K562 (cell line): ENCODE measurements around the gene TFE3. TPM values are rescaled to one million over a fixed set of nuclear protein-coding genes. Genes with fewer than 3 reads are reported as not detected.

Source experiments
- CBX2 ChIP-seq: fragments of 200-600 bp; sonication (generic); IDR thresholded peaks from one replicate; pipeline ENCODE4 v1.6.1; 2012; ENCODE audit warnings: mild to moderate bottlenecking, low read length, inconsistent platforms; ENCODE audit not compliant: insufficient read depth, poor library complexity, severe bottlenecking
- DIDO1 ChIP-seq: fragments of 450-650 bp; IDR thresholded peaks from 2 replicates; pipeline ENCODE4 v1.6.1; 2016; ENCODE audit warnings: low read depth, missing biosample characterization, missing genetic modification characterization
- EP400 ChIP-seq: fragments of 450-650 bp; IDR thresholded peaks from 2 replicates; pipeline ENCODE4 v1.6.1; 2017; ENCODE audit warnings: antibody characterized with exemption, mild to moderate bottlenecking, moderate library complexity
- LEF1 ChIP-seq: fragments of 450-650 bp; IDR thresholded peaks from 2 replicates; pipeline ENCODE4 v1.6.1; 2016; ENCODE audit warnings: mild to moderate bottlenecking
- MAFF ChIP-seq: IDR thresholded peaks from 2 replicates; pipeline ENCODE4 v1.6.1; 2012; ENCODE audit warnings: low read length, improper control_type of control experiment
- NFIC ChIP-seq: fragments of 450-650 bp; IDR thresholded peaks from 2 replicates; pipeline ENCODE4 v1.6.1; 2017; ENCODE audit warnings: mild to moderate bottlenecking, inconsistent platforms
- NR2C1 ChIP-seq, 2 experiments: fragments of 450-650 bp; IDR thresholded peaks; 2 replicates each; pipeline ENCODE4 v1.6.1; 2017; ENCODE audit warnings: mild to moderate bottlenecking in 2 of 2, antibody characterized with exemption in 1 of 2, inconsistent platforms in 1 of 2, missing compliant biosample characterization in 1 of 2, missing genetic modification characterization in 1 of 2
- NR4A1 ChIP-seq, 2 experiments: fragments of 250-450 bp in 1 of 2; fragments of 450-650 bp in 1 of 2; sonication (Bioruptor Pico) in 1 of 2; IDR thresholded peaks; 2 replicates each; pipeline versions ENCODE4 v1.4.0 to v1.6.1; 2016 to 2020; ENCODE audit warnings: mild to moderate bottlenecking in 2 of 2, missing compliant biosample characterization in 1 of 2, missing genetic modification characterization in 1 of 2, moderate library complexity in 1 of 2
- PHF8 ChIP-seq: fragments of 200-600 bp; sonication (generic); IDR thresholded peaks from 2 replicates; pipeline ENCODE4 v1.6.1; 2012; ENCODE audit warnings: mixed run types, mild to moderate bottlenecking, inconsistent platforms, low read length, moderate library complexity, borderline replicate concordance
- PML ChIP-seq: IDR thresholded peaks from 2 replicates; pipeline ENCODE4 v1.6.1; 2012; ENCODE audit warnings: low read length, inconsistent platforms
- PRDM10 ChIP-seq: fragments of 450-650 bp; IDR thresholded peaks from 2 replicates; pipeline ENCODE4 v1.6.1; 2018; ENCODE audit not compliant: partially characterized antibody
- RAD21 ChIP-seq, 2 experiments: fragments of 250-450 bp in 1 of 2; fragments of 450-650 bp in 1 of 2; sonication (Bioruptor Pico) in 1 of 2; formaldehyde crosslinking in 1 of 2; IDR thresholded peaks in 1 of 2; conservative IDR thresholded peaks in 1 of 2; 2 replicates each; pipeline versions ENCODE4 v1.4.0 to v1.8.0; 2020 to 2022; ENCODE audit warnings: mild to moderate bottlenecking in 2 of 2, moderate library complexity in 1 of 2
- SIN3A ChIP-seq, 2 experiments: fragments of 150-350 bp in 1 of 2; IDR thresholded peaks; 2 replicates each; pipeline ENCODE4 v1.6.1; 2011 to 2016; ENCODE audit warnings: borderline replicate concordance in 2 of 2, low read depth in 2 of 2, low read length in 2 of 2, mild to moderate bottlenecking in 2 of 2, moderate library complexity in 2 of 2; ENCODE audit not compliant: control insufficient read depth in 1 of 2
- SP1 ChIP-seq: sonication (generic); formaldehyde crosslinking; IDR thresholded peaks from 2 replicates; pipeline ENCODE4 v1.8.1; 2022; ENCODE audit warnings: mild to moderate bottlenecking, missing genetic modification reagents
- TAF1 ChIP-seq: IDR thresholded peaks from 2 replicates; pipeline ENCODE4 v1.6.1; 2011; ENCODE audit warnings: mild to moderate bottlenecking, low read length, moderate library complexity; ENCODE audit not compliant: insufficient read depth, control insufficient read depth, severe bottlenecking; ENCODE audit errors: extremely low read depth
- TCF7L2 ChIP-seq: fragments of 150-350 bp; IDR thresholded peaks from 2 replicates; pipeline ENCODE4 v1.6.1; 2016; ENCODE audit warnings: low read depth, mild to moderate bottlenecking, low read length, moderate library complexity
- TFAP4 ChIP-seq: sonication (generic); formaldehyde crosslinking; IDR thresholded peaks from 2 replicates; pipeline ENCODE4 v1.8.0; 2022; ENCODE audit warnings: missing genetic modification reagents, mild to moderate bottlenecking, moderate library complexity, borderline replicate concordance
- XRCC3 ChIP-seq: fragments of 450-650 bp; IDR thresholded peaks from 2 replicates; pipeline ENCODE4 v1.6.1; 2017; ENCODE audit warnings: mild to moderate bottlenecking, moderate library complexity
- polyA plus RNA-seq, 8 experiments: library from polyadenylated mRNA; depleted of rRNA in 4 of 8; stranded (reverse) in 5 of 8; unstranded in 3 of 8; fragments of >200 nt; fragmentation: Nextera tagmentation in 2 of 8; fragmentation: Illumina TruSeq in 1 of 8; extraction: Ambion mirVana in 2 of 8; extraction: Trizol in 1 of 8; gene quantifications; 2 replicates each; pipeline versions ENCODE4 v1.2.1 to v1.2.3, GENCODE V29; 2011 to 2014; ENCODE audit warnings: inconsistent platforms in 1 of 8, missing spikeins in 1 of 8
- total RNA-seq, 7 experiments: library from RNA; depleted of rRNA in 6 of 7; stranded (reverse); fragments of >200 nt in 6 of 7; fragmentation: Illumina TruSeq in 2 of 7; extraction: Trizol in 2 of 7; gene quantifications; 2 replicates each; pipeline versions ENCODE4 v1.2.1 to v1.2.3, GENCODE V29; 2011 to 2021; ENCODE audit warnings: low replicate concordance in 1 of 7

TFE3 gene
- total and polyA plus RNA-seq, 9 of the 15 experiments (the other 6 are each of a cell fraction or from before 2014, with no cell fraction given) = 1.9 to 20.3 (median 11.9) TPM

GRCh38 chrX:49002091-49002935 is 40.8 kb downstream of the TFE3 start, which contains the start of gene GRIPAP1 (continued):
- TF ChIP-seq XRCC3 (no peak), PML (peak; percentile 62; the same call in 1 of the 2 replicates), SIN3A (IDR thresholded peaks at IDR 0.05; ENCODE audit: borderline replicate concordance in 2 of 2, control insufficient read depth in 1 of 2, low read depth in 2 of 2, low read length in 2 of 2) (peak; percentile 15 to 56; a peak in 1 of 4 replicates), NFIC (0 out of 2 replicates have a peak, but pooled peaks have one; percentile 11), MAFF (peak; percentile 77), SP1 (CRISPR knock-in tag) (no peak; the same call in none of the 2 replicates), TCF7L2 (peak; percentile 88), NR2C1 (IDR thresholded peaks at IDR 0.05) (no peak), NR2C1 (tag; IDR thresholded peaks at IDR 0.05) (no peak), TAF1 (peak; percentile 96), CBX2 (no peak), PHF8 (peak; percentile 65; the same call in 1 of the 2 replicates), RAD21 (CRISPR knock-in tag; conservative IDR thresholded peaks at IDR 0.05 in 1 of 2, IDR thresholded peaks at IDR 0.05 in 1 of 2) (no peak), NR4A1 (CRISPR knock-in tag; IDR thresholded peaks at IDR 0.05) (no peak), NR4A1 (tag; IDR thresholded peaks at IDR 0.05) (no peak), PRDM10 (peak; percentile 100), DIDO1 (tag) (no peak), EP400 (peak; percentile 43), LEF1 (no peak), TFAP4 (CRISPR knock-in tag) (peak; percentile 53; the same call in 1 of the 2 replicates)
